Karpas-422 (cell line): ENCODE measurements around the gene USP34. TPM values are rescaled to one million over a fixed set of nuclear protein-coding genes. Genes with fewer than 3 reads are reported as not detected.

ENCODE experiments used
- DNase-seq: peaks from one replicate; pipeline ENCODE4 v3.0.0-alpha.2; 2015
- H2AFZ ChIP-seq: fragments of 200-600 bp; sonication (generic); 2 replicates; pipeline ENCODE4 v1.6.1; 2014; ENCODE audit warnings: antibody characterized with exemption, low read length, mixed read lengths
- H3K27ac ChIP-seq: fragments of 200-600 bp; sonication (generic); 2 replicates; pipeline ENCODE4 v1.5.1; 2014; ENCODE audit warnings: mild to moderate bottlenecking, low read length, moderate library complexity
- H3K27me3 ChIP-seq: fragments of 200-600 bp; sonication (generic); 2 replicates; pipeline ENCODE4 v1.6.1; 2014; ENCODE audit warnings: low read length, mixed read lengths
- H3K36me3 ChIP-seq: fragments of 200-600 bp; sonication (generic); 2 replicates; pipeline ENCODE4 v1.6.1; 2014; ENCODE audit warnings: low read length, mixed read lengths; ENCODE audit not compliant: insufficient read depth
- H3K4me1 ChIP-seq: fragments of 200-600 bp; sonication (generic); 2 replicates; pipeline ENCODE4 v1.6.1; 2014; ENCODE audit warnings: mild to moderate bottlenecking, low read length, mixed read lengths
- H3K4me2 ChIP-seq: fragments of 200-600 bp; sonication (generic); 2 replicates; pipeline ENCODE4 v1.6.1; 2014; ENCODE audit warnings: low read length, low read depth, mild to moderate bottlenecking; ENCODE audit not compliant: poor library complexity, severe bottlenecking
- H3K4me3 ChIP-seq: fragments of 200-600 bp; sonication (generic); 2 replicates; pipeline ENCODE4 v1.5.1; 2014; ENCODE audit warnings: mild to moderate bottlenecking, antibody characterized with exemption, low read length, mixed read lengths
- H3K79me2 ChIP-seq: fragments of 200-600 bp; sonication (generic); 2 replicates; pipeline ENCODE4 v1.6.1; 2014; ENCODE audit warnings: mild to moderate bottlenecking, low read length, mixed read lengths
- H3K9ac ChIP-seq: fragments of 200-600 bp; sonication (generic); 2 replicates; pipeline ENCODE4 v1.6.0; 2014; ENCODE audit warnings: low read length
- H3K9me2 ChIP-seq: fragments of 200-600 bp; sonication (generic), shearing (Covaris generic); replicated peaks from 2 replicates; pipeline ENCODE4 v1.6.0; 2014; ENCODE audit warnings: mild to moderate bottlenecking, low read length, moderate library complexity; ENCODE audit not compliant: insufficient read depth
- H3K9me3 ChIP-seq: fragments of 300-700, 200-600 bp; sonication (generic); 2 replicates; pipeline ENCODE4 v1.6.1; 2014; ENCODE audit warnings: low read length, mixed read lengths
- H4K20me1 ChIP-seq: fragments of 200-600 bp; sonication (generic); 2 replicates; pipeline ENCODE4 v1.6.1; 2014; ENCODE audit warnings: mild to moderate bottlenecking, antibody characterized with exemption, low read length, low read depth; ENCODE audit not compliant: insufficient read depth
- total RNA-seq: library from RNA; depleted of rRNA; stranded (reverse); fragments of >200 nt; shearing (Covaris generic); gene quantifications from 2 replicates; pipeline ENCODE4 v1.2.3, GENCODE V29; 2014; ENCODE audit warnings: low replicate concordance

Gene USP34
- total RNA-seq, 1 experiment from 2014 or later, result 376 TPM

GRCh38 chr2:61416871-61417645, 53.8 kb downstream of the USP34 start:
- H3K9me2 ChIP-seq, result no peaks in the 10 kb centered on the region
- peaks cover 56% of the 10 kb centered on the region for H3K4me1 ChIP-seq
- DNase-seq, result no peak
- H3K79me2 ChIP-seq, result peaks cover 88% of the 10 kb centered on the region
- peaks cover 30% of the 10 kb centered on the region; the same call in 1 of the 2 replicates for H3K36me3 ChIP-seq
- H3K4me3 ChIP-seq, result no peak overlapping the region
- H3K27ac ChIP-seq, result no peak overlapping the region
- H2AFZ ChIP-seq, result no peak overlapping the region
- no peaks in the 10 kb centered on the region for H3K9me3 ChIP-seq
- no peak overlapping the region for H3K4me2 ChIP-seq
- no peak overlapping the region for H3K9ac ChIP-seq
- H4K20me1 ChIP-seq, result no peaks in the 10 kb centered on the region; the same call in 1 of the 2 replicates
- H3K27me3 ChIP-seq, result no peaks in the 10 kb centered on the region

- no peaks in the 10 kb centered on the region for H3K27me3 ChIP-seq
Observed at GRCh38 chr2:61415265-61415664, 55.6 kb downstream of the USP34 start.

GRCh38 chr2:61414674-61415073, 56.2 kb downstream of the USP34 start:
- H4K20me1 ChIP-seq, result no peaks in the 10 kb centered on the region; the same call in 1 of the 2 replicates
- H3K27ac ChIP-seq, result no peak overlapping the region
- no peaks in the 10 kb centered on the region for H3K9me2 ChIP-seq
- peaks cover 20% of the 10 kb centered on the region; the same call in 1 of the 2 replicates for H3K36me3 ChIP-seq
- no peak overlapping the region for H2AFZ ChIP-seq
- H3K9ac ChIP-seq, result no peak overlapping the region
- H3K79me2 ChIP-seq, result peaks cover 88% of the 10 kb centered on the region
- DNase-seq, result no peak
- no peak overlapping the region for H3K4me3 ChIP-seq
- no peaks in the 10 kb centered on the region for H3K27me3 ChIP-seq
- peaks cover 33% of the 10 kb centered on the region for H3K4me1 ChIP-seq
- no peak overlapping the region for H3K4me2 ChIP-seq
- H3K9me3 ChIP-seq, result no peaks in the 10 kb centered on the region

More at GRCh38 chr2:61415265-61415664, 55.6 kb downstream of the USP34 start:
- peaks cover 38% of the 10 kb centered on the region for H3K4me1 ChIP-seq
- no peaks in the 10 kb centered on the region for H3K9me3 ChIP-seq
- H3K4me3 ChIP-seq, result no peak overlapping the region
- H2AFZ ChIP-seq, result no peak overlapping the region
- no peak for DNase-seq
- H3K9me2 ChIP-seq, result no peaks in the 10 kb centered on the region
- no peak overlapping the region; the same call in 1 of the 2 replicates for H3K27ac ChIP-seq
- H4K20me1 ChIP-seq, result no peaks in the 10 kb centered on the region; the same call in 1 of the 2 replicates
- H3K79me2 ChIP-seq, result peaks cover 88% of the 10 kb centered on the region
- H3K36me3 ChIP-seq, result peaks cover 25% of the 10 kb centered on the region; the same call in 1 of the 2 replicates
- H3K4me2 ChIP-seq, result no peak overlapping the region
- no peak overlapping the region for H3K9ac ChIP-seq

- Histone ChIP-seq H3K4me3 (no peak overlapping the region), H3K79me2 (peaks cover 88% of the 10 kb centered on the region), H3K27ac (no peak overlapping the region), H3K9me3 (no peaks in the 10 kb centered on the region), H4K20me1 (peaks cover 3% of the 10 kb centered on the region; the same call in 1 of the 2 replicates), H3K9ac (no peak overlapping the region), H3K9me2 (no peaks in the 10 kb centered on the region), H2AFZ (no peak overlapping the region), H3K36me3 (peaks cover 3% of the 10 kb centered on the region; the same call in 1 of the 2 replicates), H3K4me2 (no peak overlapping the region), H3K27me3 (no peaks in the 10 kb centered on the region), H3K4me1 (peaks cover 13% of the 10 kb centered on the region; the same call in 1 of the 2 replicates)
- DNase-seq, result no peak
Observed at GRCh38 chr2:61411109-61411508, 59.8 kb downstream of the USP34 start.

DNA sequence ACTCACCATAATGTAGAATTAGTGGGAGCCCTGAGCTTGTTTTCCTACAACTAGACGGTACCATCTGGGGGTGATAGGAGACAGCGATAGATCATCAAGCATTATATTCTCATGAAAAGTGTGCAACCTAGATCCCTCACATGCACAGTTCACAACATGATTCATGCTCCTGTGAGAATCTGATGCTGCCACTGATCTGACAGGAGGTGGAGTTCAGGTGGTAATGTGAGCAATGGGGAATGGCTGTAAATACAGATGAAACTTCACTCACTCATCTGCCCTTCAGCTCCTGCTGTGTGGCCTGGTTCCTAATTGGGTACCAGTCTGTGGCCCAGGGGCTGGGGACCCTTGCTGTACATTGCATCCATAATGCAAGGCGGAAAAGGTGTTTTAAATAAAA, 60.7 kb downstream of the USP34 start:
- H3K9ac ChIP-seq, result no peak overlapping the region
- peaks cover 88% of the 10 kb centered on the region for H3K79me2 ChIP-seq
- H3K27ac ChIP-seq, result no peak overlapping the region
- DNase-seq, result no peak
- peaks cover 9% of the 10 kb centered on the region for H3K36me3 ChIP-seq
- no peaks in the 10 kb centered on the region for H3K9me3 ChIP-seq
- no peak overlapping the region for H2AFZ ChIP-seq
- H3K4me1 ChIP-seq, result peaks cover 5% of the 10 kb centered on the region; the same call in 1 of the 2 replicates
- H3K9me2 ChIP-seq, result no peaks in the 10 kb centered on the region
- no peak overlapping the region for H3K4me2 ChIP-seq
- no peak overlapping the region for H3K4me3 ChIP-seq
- H3K27me3 ChIP-seq, result no peaks in the 10 kb centered on the region
- H4K20me1 ChIP-seq, result peaks cover 3% of the 10 kb centered on the region; the same call in 1 of the 2 replicates

DNA sequence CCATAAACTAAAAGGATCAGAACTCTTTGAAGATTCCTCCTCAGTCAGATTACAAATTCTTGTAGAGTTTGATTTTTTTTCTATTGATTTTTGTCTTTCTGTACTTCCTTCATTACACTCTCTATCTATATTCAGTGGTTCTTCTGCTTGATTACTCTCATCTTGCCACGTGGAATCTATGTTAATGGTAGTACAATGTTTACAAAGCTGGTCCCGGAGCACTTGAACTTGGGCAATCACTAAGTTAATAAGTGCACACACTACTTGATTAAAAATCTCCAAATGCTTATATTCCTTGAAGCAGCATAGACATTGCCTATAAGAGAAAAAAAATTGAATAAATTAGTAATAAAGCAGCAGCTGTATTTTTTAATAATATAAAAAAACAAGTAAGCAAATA, 65.1 kb downstream of the USP34 start:
- no peaks in the 10 kb centered on the region for H3K27me3 ChIP-seq
- H3K4me2 ChIP-seq, result no peak overlapping the region
- H3K9me3 ChIP-seq, result no peaks in the 10 kb centered on the region
- DNase-seq, result no peak
- H3K4me1 ChIP-seq, result no peaks in the 10 kb centered on the region
- no peak overlapping the region for H3K27ac ChIP-seq
- H3K9me2 ChIP-seq, result no peaks in the 10 kb centered on the region
- peaks cover 21% of the 10 kb centered on the region for H3K36me3 ChIP-seq
- no peak overlapping the region for H3K4me3 ChIP-seq
- peaks cover 81% of the 10 kb centered on the region for H3K79me2 ChIP-seq
- no peak overlapping the region for H3K9ac ChIP-seq
- no peak overlapping the region for H2AFZ ChIP-seq
- H4K20me1 ChIP-seq, result 0 out of 2 replicates have a peak, but pooled peaks cover 3% of the 10 kb centered on the region

- Histone ChIP-seq H3K27ac (no peak overlapping the region), H4K20me1 (0 out of 2 replicates have a peak, but pooled peaks cover 3% of the 10 kb centered on the region), H3K27me3 (no peaks in the 10 kb centered on the region), H3K9me3 (no peaks in the 10 kb centered on the region), H3K9me2 (no peaks in the 10 kb centered on the region), H3K9ac (no peak overlapping the region), H2AFZ (no peak overlapping the region), H3K79me2 (peaks cover 75% of the 10 kb centered on the region), H3K36me3 (peaks cover 21% of the 10 kb centered on the region), H3K4me2 (no peak overlapping the region), H3K4me3 (no peak overlapping the region), H3K4me1 (no peaks in the 10 kb centered on the region)
- no peak for DNase-seq
Observed at GRCh38 chr2:61404438-61404837, 66.4 kb downstream of the USP34 start.

GRCh38 chr2:61398413-61398812, 72.5 kb downstream of the USP34 start:
- Histone ChIP-seq H3K9me3 (no peaks in the 10 kb centered on the region), H3K27ac (no peak overlapping the region), H3K9me2 (no peaks in the 10 kb centered on the region), H3K27me3 (no peaks in the 10 kb centered on the region), H2AFZ (no peak overlapping the region), H4K20me1 (no peaks in the 10 kb centered on the region), H3K36me3 (peaks cover 19% of the 10 kb centered on the region; the same call in 1 of the 2 replicates), H3K4me3 (no peak overlapping the region), H3K4me2 (no peak overlapping the region), H3K79me2 (peaks cover 51% of the 10 kb centered on the region), H3K4me1 (no peaks in the 10 kb centered on the region), H3K9ac (no peak overlapping the region)
- no peak for DNase-seq
